K562 (cell line): Measurements from ENCODE around the gene EGFL7. TPM values are rescaled to one million over a fixed set of nuclear protein-coding genes. Genes with fewer than 3 reads are reported as not detected.

ENCODE experiments used
- ATAC-seq: fragments of 200-7000 bp; cut with Tn5 transposase; 3 replicates; pipeline ENCODE4 v1.9.1; 2020; ENCODE audit warnings: moderate library complexity
- BruUV-seq: library from RNA; stranded (reverse); fragments of 400-500 nt; replicated peaks from 2 replicates; lab custom pipeline; 2021; lab: Mats Ljungman, UMichigan
- CTCF ChIA-PET: fragments of 300-600 bp; formaldehyde crosslinking; extraction: SDS; loops from one replicate; lab custom pipeline; 2021; ENCODE audit warnings: low intra/inter-chr PET ratio; lab: Yijun Ruan, JAX
- POLR2A ChIA-PET: fragments of 300-600, 350-650 bp; sonication (Branson Sonifier 250); formaldehyde crosslinking; extraction: SDS; loops from one replicate; lab custom pipeline; 2021; ENCODE audit warnings: antibody characterized with exemption, inconsistent platforms; lab: Yijun Ruan, JAX
- DNase-seq, 4 experiments: peaks; one replicate each; pipeline versions ENCODE4 v3.0.0 to v3.0.0-alpha.2; 2011 to 2018; ENCODE audit warnings: low spot score in 3 of 4, mixed read lengths in 3 of 4; ENCODE audit errors: extremely low read depth in 1 of 4
- FAIRE-seq: peaks from 2 replicates; lab custom pipeline; 2011; peaks lifted over from hg19 to GRCh38; lab: Jason Lieb, UNC
- H2AFZ ChIP-seq: 2 replicates; pipeline ENCODE4 v1.6.0; 2011; ENCODE audit warnings: low read depth, low read length, control low read depth, inconsistent platforms
- H3K27ac ChIP-seq: fragments of 200-600 bp; 3 replicates; pipeline ENCODE4 v1.8.0; 2011; ENCODE audit warnings: low read depth, mild to moderate bottlenecking, control low read depth, inconsistent platforms, low read length, moderate library complexity, mixed read lengths; ENCODE audit errors: extremely low read depth
- H3K27me3 ChIP-seq, 2 experiments: fragments of 300-600 bp in 1 of 2; 2 replicates in 1 of 2; 3 replicates in 1 of 2; pipeline versions ENCODE4 v1.6.0 to v1.8.0; 2011; ENCODE audit warnings: inconsistent platforms in 2 of 2, low read length in 2 of 2, mild to moderate bottlenecking in 1 of 2, mixed read lengths in 1 of 2, moderate library complexity in 1 of 2; ENCODE audit not compliant: control insufficient read depth in 2 of 2, insufficient read depth in 2 of 2
- H3K36me3 ChIP-seq: fragments of 300-600 bp; 3 replicates; pipeline ENCODE4 v1.8.0; 2011; ENCODE audit warnings: mild to moderate bottlenecking, low read length, inconsistent platforms; ENCODE audit not compliant: control insufficient read depth, insufficient read depth
- H3K4me1 ChIP-seq, 2 experiments: fragments of 200-600 bp in 1 of 2; replicated peaks in 1 of 2; 2 replicates in 1 of 2; 3 replicates in 1 of 2; pipeline versions ENCODE4 v1.5.1 to v1.8.0; 2011; ENCODE audit warnings: inconsistent platforms in 2 of 2, low read length in 2 of 2, mild to moderate bottlenecking in 1 of 2, mixed read lengths in 1 of 2, moderate library complexity in 1 of 2; ENCODE audit not compliant: control insufficient read depth in 2 of 2, insufficient read depth in 2 of 2
- H3K4me2 ChIP-seq: 2 replicates; pipeline ENCODE4 v1.6.1; 2011; ENCODE audit warnings: low read length, control low read depth, inconsistent platforms, mixed read lengths; ENCODE audit not compliant: insufficient read depth
- H3K4me3 ChIP-seq: fragments of 200-600 bp; sonication (generic), shearing (Covaris generic); 2 replicates; pipeline ENCODE4 v1.5.1; 2016; ENCODE audit warnings: control low read depth, inconsistent platforms
- H3K79me2 ChIP-seq: fragments of 200-600 bp; 3 replicates; pipeline ENCODE4 v1.8.0; 2011; ENCODE audit warnings: low read length, inconsistent platforms; ENCODE audit not compliant: control insufficient read depth, insufficient read depth
- H3K9ac ChIP-seq, 2 experiments: 2 replicates each; pipeline versions ENCODE4 v1.6.0 to v1.6.1; 2011; ENCODE audit warnings: low read depth in 2 of 2, low read length in 2 of 2, control low read depth in 1 of 2, inconsistent platforms in 1 of 2, mild to moderate bottlenecking in 1 of 2, mixed read lengths in 1 of 2; ENCODE audit not compliant: insufficient read depth in 1 of 2
- H3K9me1 ChIP-seq: one replicate; pipeline ENCODE4 v1.6.0; 2011; ENCODE audit warnings: inconsistent platforms, mild to moderate bottlenecking, low read length, moderate library complexity; ENCODE audit not compliant: control insufficient read depth, insufficient read depth
- H3K9me3 ChIP-seq: replicated peaks from 2 replicates; pipeline ENCODE4 v1.5.1; 2011; ENCODE audit warnings: low read depth, low read length, inconsistent platforms; ENCODE audit not compliant: control insufficient read depth, insufficient read depth
- H4K20me1 ChIP-seq: replicated peaks from 2 replicates; pipeline ENCODE4 v1.6.1; 2011; ENCODE audit warnings: low read length, inconsistent platforms, mixed read lengths; ENCODE audit not compliant: control insufficient read depth, insufficient read depth
- ETV5 ChIP-seq: sonication (generic); formaldehyde crosslinking; IDR thresholded peaks from 2 replicates; pipeline ENCODE4 v1.4.0; 2020; ENCODE audit warnings: low read depth, mild to moderate bottlenecking, missing genetic modification reagents
- POLR2G ChIP-seq: fragments of 200-400 bp; formaldehyde crosslinking; IDR thresholded peaks from 2 replicates; pipeline ENCODE4 v1.6.1; 2017; ENCODE audit warnings: low read depth, mild to moderate bottlenecking, antibody characterized with exemption, low read length, moderate library complexity
- ZFP91 ChIP-seq: sonication (generic); formaldehyde crosslinking; IDR thresholded peaks from 2 replicates; pipeline ENCODE4 v1.8.0; 2022; ENCODE audit warnings: mild to moderate bottlenecking, missing genetic modification reagents
- ZNF121 ChIP-seq: sonication (generic); formaldehyde crosslinking; conservative IDR thresholded peaks from 2 replicates; pipeline ENCODE4 v1.8.0; 2022; ENCODE audit warnings: missing genetic modification reagents
- WGBS: fragments of 100-300 bp; shearing (Covaris generic); methylation state at CpG from one replicate; pipeline ENCODE4 v1.1.6; 2016; ENCODE audit warnings: low coverage, mixed read lengths; ENCODE audit not compliant: insufficient coverage; ENCODE audit errors: missing lambda C conversion rate; 5-methylcytosine and 5-hydroxymethylcytosine counted together
- in situ Hi-C: fragments of 300-500 bp; cut with MboI; formaldehyde crosslinking; loops from 4 replicates; pipeline ENCODE4 v1.15.0; 2018; ENCODE audit warnings: inconsistent platforms, mixed read lengths
- intact Hi-C: fragments of 100-400 bp; cut with micrococcal nuclease; formaldehyde crosslinking; loops from 2 replicates; pipeline ENCODE4 v1.14.2; 2022
- polyA plus RNA-seq, 8 experiments: library from polyadenylated mRNA; depleted of rRNA in 4 of 8; stranded (reverse) in 5 of 8; unstranded in 3 of 8; fragments of >200 nt; fragmentation: Nextera tagmentation in 2 of 8; fragmentation: Illumina TruSeq in 1 of 8; extraction: Ambion mirVana in 2 of 8; extraction: Trizol in 1 of 8; gene quantifications; 2 replicates each; pipeline versions ENCODE4 v1.2.1 to v1.2.3, GENCODE V29; 2011 to 2014; ENCODE audit warnings: inconsistent platforms in 1 of 8, missing spikeins in 1 of 8
- total RNA-seq, 7 experiments: library from RNA; depleted of rRNA in 6 of 7; stranded (reverse); fragments of >200 nt in 6 of 7; fragmentation: Illumina TruSeq in 2 of 7; extraction: Trizol in 2 of 7; gene quantifications; 2 replicates each; pipeline versions ENCODE4 v1.2.1 to v1.2.3, GENCODE V29; 2011 to 2021; ENCODE audit warnings: low replicate concordance in 1 of 7

EGFL7 gene
- total and polyA plus RNA-seq, 9 of the 15 experiments (the other 6 are each of a cell fraction or from before 2014, with no cell fraction given), result 1.5 to 286 (median 55.5) TPM

- CTCF ChIA-PET, result no interaction called here
- Histone ChIP-seq H3K4me3 (no peak overlapping the region), H4K20me1 (no peaks in the 10 kb centered on the region), H3K4me2 (no peak overlapping the region), H3K27ac (no peak overlapping the region)
- intact Hi-C loops, result no loop called here
- FAIRE-seq (no peak), DNase-seq (no peak)
- TF ChIP-seq POLR2G (peak; percentile 21; the same call in 1 of the 2 replicates), ZNF121 (peak; percentile 83), ETV5 (no peak)
- TF ChIP-seq, all 486 proteins: peak for 2
- Histone ChIP-seq H3K79me2 (peaks cover 12% of the 10 kb centered on the region), H3K9me1 (no peaks in the 10 kb centered on the region), H3K4me1 (peaks cover 10 to 70% of the 10 kb centered on the region in 2 experiments; a peak in 4 of 5 replicates), H3K27me3 (no peaks in the 10 kb centered on the region), H3K9ac (peak overlapping the region in 1 of 2 experiments; percentile 94; a peak in 2 of 4 replicates), H3K9me3 (no peaks in the 10 kb centered on the region), H2AFZ (no peak overlapping the region), H3K36me3 (peaks cover 4% of the 10 kb centered on the region; the same call in 1 of the 3 replicates)
- POLR2A ChIA-PET, result interaction anchor here (0.7 to 3.2 kb wide), 3 partner anchors 8 to 13 kb away, joined by 3 to 44 read pairs (median 9); no protein-coding TSS in a partner anchor
- in situ Hi-C loops, result no loop called here
- no TSS peak for BruUV-seq
- 74% methylated on average over 13 of the region's 17 CpGs for WGBS
- no peak for ATAC-seq
Observed at GRCh38 chr9:136714096-136714892, 51.6 kb downstream of the EGFL7 start.

GRCh38 chr9:136714893-136715274 lies 52.2 kb downstream of the EGFL7 start:
- intact Hi-C loops, result no loop called here
- Histone ChIP-seq H3K4me2 (no peak overlapping the region), H3K9me1 (no peaks in the 10 kb centered on the region), H4K20me1 (no peaks in the 10 kb centered on the region), H3K27ac (no peak overlapping the region), H2AFZ (no peak overlapping the region), H3K4me3 (no peak overlapping the region), H3K9me3 (no peaks in the 10 kb centered on the region), H3K27me3 (no peaks in the 10 kb centered on the region), H3K36me3 (peaks cover 4% of the 10 kb centered on the region; the same call in 1 of the 3 replicates), H3K79me2 (peaks cover 12% of the 10 kb centered on the region), H3K9ac (peak overlapping the region in 1 of 2 experiments; percentile 76; a peak in 2 of 4 replicates), H3K4me1 (peaks cover 10 to 70% of the 10 kb centered on the region in 2 experiments; a peak in 4 of 5 replicates)
- ChIA-PET POLR2A (interaction anchor here (0.7 to 3.7 kb wide), 4 partner anchors 9 to 13 kb away, joined by 3 to 44 read pairs (median 18); no protein-coding TSS in a partner anchor), CTCF (no interaction called here)
- 63% methylated on average over 8 of the region's 8 CpGs for WGBS
- in situ Hi-C loops, result no loop called here
- TF ChIP-seq ZFP91 (no peak), POLR2G (peak; percentile 17; the same call in 1 of the 2 replicates)
- DNase-seq (no peak), FAIRE-seq (no peak), ATAC-seq (no peak)
- no TSS peak for BruUV-seq
